Endothelial cell (in vitro differentiated cells): ENCODE data around the gene FAM221B. TPM values are rescaled to one million over a fixed set of nuclear protein-coding genes. Genes with fewer than 3 reads are reported as not detected.

Source experiments
- DNase-seq: peaks from one replicate; pipeline ENCODE4 v3.0.0; 2021; ENCODE audit warnings: low spot score
- H3K27ac Mint-ChIP-seq: one replicate; pipeline ENCODE4 v1.8.0; 2021; ENCODE audit warnings: mixed read lengths, inconsistent platforms; ENCODE audit not compliant: unreplicated experiment
- H3K27me3 Mint-ChIP-seq: one replicate; pipeline ENCODE4 v1.8.0; 2021; ENCODE audit warnings: mild to moderate bottlenecking, moderate library complexity, mixed read lengths, inconsistent platforms; ENCODE audit not compliant: unreplicated experiment
- H3K36me3 Mint-ChIP-seq: one replicate; pipeline ENCODE4 v1.8.0; 2021; ENCODE audit warnings: mild to moderate bottlenecking, low read depth, mixed read lengths, inconsistent platforms; ENCODE audit not compliant: unreplicated experiment
- H3K4me1 Mint-ChIP-seq: one replicate; pipeline ENCODE4 v1.8.0; 2021; ENCODE audit warnings: mild to moderate bottlenecking, mixed read lengths, inconsistent platforms; ENCODE audit not compliant: unreplicated experiment
- H3K4me3 Mint-ChIP-seq: one replicate; pipeline ENCODE4 v1.8.0; 2021; ENCODE audit warnings: mild to moderate bottlenecking, mixed read lengths, inconsistent platforms; ENCODE audit not compliant: unreplicated experiment
- H3K9me3 Mint-ChIP-seq: one replicate; pipeline ENCODE4 v1.8.0; 2021; ENCODE audit warnings: mixed read lengths, inconsistent platforms; ENCODE audit not compliant: unreplicated experiment
- total RNA-seq: library from RNA; stranded (reverse); fragmentation: NEBNext Ultra II Directional; extraction: Animal tissue kit (Norgen Biotek cat#: 25700); gene quantifications from one replicate; pipeline ENCODE4 v1.2.1, GENCODE V29; 2021; ENCODE audit not compliant: unreplicated experiment
- TF ChIP-seq, protein P1 (sequence below): fragments of 200-600 bp; sonication (generic); IDR thresholded peaks from one replicate; pipeline ENCODE4 v1.5.0; 2021; ENCODE audit warnings: antibody characterized with exemption; ENCODE audit not compliant: unreplicated experiment

FAM221B gene
- total RNA-seq, 1 donor from 2014 or later = not detected

- TF ChIP-seq, protein P1, sequence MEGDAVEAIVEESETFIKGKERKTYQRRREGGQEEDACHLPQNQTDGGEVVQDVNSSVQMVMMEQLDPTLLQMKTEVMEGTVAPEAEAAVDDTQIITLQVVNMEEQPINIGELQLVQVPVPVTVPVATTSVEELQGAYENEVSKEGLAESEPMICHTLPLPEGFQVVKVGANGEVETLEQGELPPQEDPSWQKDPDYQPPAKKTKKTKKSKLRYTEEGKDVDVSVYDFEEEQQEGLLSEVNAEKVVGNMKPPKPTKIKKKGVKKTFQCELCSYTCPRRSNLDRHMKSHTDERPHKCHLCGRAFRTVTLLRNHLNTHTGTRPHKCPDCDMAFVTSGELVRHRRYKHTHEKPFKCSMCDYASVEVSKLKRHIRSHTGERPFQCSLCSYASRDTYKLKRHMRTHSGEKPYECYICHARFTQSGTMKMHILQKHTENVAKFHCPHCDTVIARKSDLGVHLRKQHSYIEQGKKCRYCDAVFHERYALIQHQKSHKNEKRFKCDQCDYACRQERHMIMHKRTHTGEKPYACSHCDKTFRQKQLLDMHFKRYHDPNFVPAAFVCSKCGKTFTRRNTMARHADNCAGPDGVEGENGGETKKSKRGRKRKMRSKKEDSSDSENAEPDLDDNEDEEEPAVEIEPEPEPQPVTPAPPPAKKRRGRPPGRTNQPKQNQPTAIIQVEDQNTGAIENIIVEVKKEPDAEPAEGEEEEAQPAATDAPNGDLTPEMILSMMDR = no peak
- no peaks in the 10 kb centered on the region for H3K9me3 Mint-ChIP-seq
Observed at GRCh38 chr9:35798658-35799374, 29.7 kb downstream of the FAM221B start.

DNA sequence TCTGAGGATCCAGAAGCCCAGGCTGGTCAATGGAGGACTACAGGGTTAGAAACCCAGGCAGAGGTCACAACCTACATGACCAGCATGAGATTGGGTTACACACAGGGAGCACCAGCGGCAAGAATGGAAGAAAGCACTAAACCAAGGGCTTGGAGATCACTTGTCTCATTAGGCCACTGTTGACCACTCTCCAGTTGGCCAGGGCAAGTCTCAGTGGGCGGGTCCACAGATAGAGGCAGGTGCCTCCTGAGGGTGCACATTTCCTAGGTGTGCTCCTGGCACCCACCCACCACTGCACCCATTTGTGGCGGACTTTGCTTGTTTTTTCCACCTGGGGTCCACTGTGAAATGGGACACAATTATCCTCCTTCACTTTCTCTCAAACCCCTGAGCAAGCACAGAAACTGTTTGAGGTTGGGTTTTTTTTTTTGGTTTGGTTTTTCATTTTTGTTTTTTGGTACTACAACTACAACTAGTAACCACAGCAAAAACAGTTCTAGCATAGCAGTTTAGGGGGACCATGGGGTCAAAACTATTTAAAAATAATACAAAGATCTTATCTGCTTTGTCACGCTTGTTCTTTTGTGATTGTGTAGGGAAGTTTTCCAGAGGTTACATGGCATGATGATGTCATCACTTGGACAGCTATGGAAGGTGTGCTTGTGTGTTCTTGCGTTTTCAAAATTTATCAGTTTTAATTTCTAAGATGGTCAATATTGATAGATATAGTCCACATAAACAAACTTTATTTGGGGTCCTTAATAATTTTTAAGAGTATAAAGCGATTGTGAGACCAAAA lies 31.0 kb downstream of the FAM221B start:
- Mint-ChIP-seq H3K27me3 (peaks cover 9% of the 10 kb centered on the region), H3K4me3 (no peak overlapping the region), H3K4me1 (peaks cover 32% of the 10 kb centered on the region), H3K36me3 (peaks cover 29% of the 10 kb centered on the region), H3K9me3 (no peaks in the 10 kb centered on the region), H3K27ac (no peak overlapping the region)
- no peak for DNase-seq
- TF ChIP-seq, protein P1 = no peak

More at GRCh38 chr9:35798658-35799374, 29.7 kb downstream of the FAM221B start:
- no peak for DNase-seq
- no peak overlapping the region for H3K4me3 Mint-ChIP-seq
- peak overlapping the region; percentile 39 for H3K27ac Mint-ChIP-seq
- H3K27me3 Mint-ChIP-seq = peaks cover 3% of the 10 kb centered on the region
- H3K36me3 Mint-ChIP-seq = peaks cover 27% of the 10 kb centered on the region
- peaks cover 20% of the 10 kb centered on the region for H3K4me1 Mint-ChIP-seq

DNA sequence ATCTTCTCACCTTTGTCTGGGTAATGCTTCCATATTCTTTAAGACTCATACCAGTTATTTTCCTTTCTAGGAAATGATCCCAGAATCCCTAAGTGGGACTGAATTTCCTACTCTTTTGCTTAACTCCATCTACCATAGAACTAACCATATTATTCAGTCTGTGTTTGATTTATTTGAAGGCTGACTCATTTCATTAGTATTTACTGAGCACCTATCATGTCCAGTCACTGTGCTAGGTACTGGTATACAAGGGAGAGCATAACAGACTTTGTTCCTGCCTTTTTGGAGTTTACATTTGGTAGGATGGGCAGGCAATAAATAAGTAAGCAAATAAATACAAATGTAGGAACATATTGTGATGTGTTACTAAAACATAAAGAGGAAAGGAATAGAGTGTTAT lies 32.8 kb downstream of the FAM221B start:
- Mint-ChIP-seq H3K4me1 (peaks cover 35% of the 10 kb centered on the region), H3K36me3 (peaks cover 15% of the 10 kb centered on the region), H3K9me3 (no peaks in the 10 kb centered on the region), H3K27me3 (peaks cover 7% of the 10 kb centered on the region), H3K27ac (no peak overlapping the region), H3K4me3 (no peak overlapping the region)
- DNase-seq = no peak
- TF ChIP-seq, protein P1 = no peak

DNA sequence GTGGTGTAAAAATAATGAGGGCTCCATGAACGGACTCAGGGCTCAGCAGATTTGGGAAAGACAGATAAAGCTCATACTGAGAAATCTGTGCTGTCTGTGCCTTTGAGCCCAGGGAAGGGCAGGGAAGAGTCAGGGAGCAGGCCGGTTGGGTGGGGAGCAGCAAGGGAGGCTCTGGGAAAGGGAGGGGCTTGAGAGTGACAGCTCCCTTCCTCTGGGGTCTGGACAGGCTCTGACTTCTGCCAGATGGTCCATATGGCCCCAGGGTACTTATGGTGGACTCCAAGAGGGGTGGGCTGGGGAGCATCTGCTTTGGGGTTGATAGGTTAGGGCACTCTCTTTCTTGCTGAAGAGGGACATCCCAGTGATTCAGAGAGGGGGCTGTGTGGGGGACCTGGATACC lies 35.1 kb downstream of the FAM221B start:
- TF ChIP-seq, protein P1 = no peak
- DNase-seq = no peak
- H3K27me3 Mint-ChIP-seq = peaks cover 12% of the 10 kb centered on the region
- no peak overlapping the region for H3K4me3 Mint-ChIP-seq
- no peaks in the 10 kb centered on the region for H3K9me3 Mint-ChIP-seq
- no peak overlapping the region for H3K27ac Mint-ChIP-seq
- peaks cover 5% of the 10 kb centered on the region for H3K36me3 Mint-ChIP-seq
- H3K4me1 Mint-ChIP-seq = peaks cover 37% of the 10 kb centered on the region

- H3K27me3 Mint-ChIP-seq = peaks cover 12% of the 10 kb centered on the region
- H3K9me3 Mint-ChIP-seq = no peaks in the 10 kb centered on the region
Observed at GRCh38 chr9:35792826-35793225, 35.7 kb downstream of the FAM221B start.

More at GRCh38 chr9:35792826-35793225, 35.7 kb downstream of the FAM221B start:
- TF ChIP-seq, protein P1 = no peak
- no peak for DNase-seq
- Mint-ChIP-seq H3K4me3 (no peak overlapping the region), H3K36me3 (peaks cover 5% of the 10 kb centered on the region), H3K27ac (no peak overlapping the region), H3K4me1 (peaks cover 37% of the 10 kb centered on the region)
